GM21737 (cell line): Measurements from ENCODE around the gene PSEN2.
"Not testable (repeated sequence)": the region's sequence is repeated elsewhere in the genome, so short reads cannot be mapped to it uniquely, and the experiment has no call there.

Experiments used
- ATAC-seq: cut with Tn5 transposase; IDR thresholded peaks from one replicate; pipeline ENCODE4 v1.9.1; 2021; ENCODE audit warnings: mild to moderate bottlenecking, moderate library complexity; ENCODE audit not compliant: unreplicated experiment

PSEN2 gene

GRCh38 chr1:226908913-226909312 is 38.5 kb downstream of the PSEN2 start:
- ATAC-seq: no peak

- ATAC-seq: peak; percentile 50
Observed at GRCh38 chr1:226912587-226913176, 42.3 kb downstream of the PSEN2 start.

- peak; percentile 11 for ATAC-seq
Observed at GRCh38 chr1:226915672-226915995, 45.2 kb downstream of the PSEN2 start.

GRCh38 chr1:226916497-226916896 is 46.1 kb downstream of the PSEN2 start:
- no peak for ATAC-seq

- ATAC-seq: no peak
Observed at GRCh38 chr1:226919587-226919986, 49.2 kb downstream of the PSEN2 start.

- no peak for ATAC-seq
Observed at GRCh38 chr1:226919995-226920394, 49.6 kb downstream of the PSEN2 start.

GRCh38 chr1:226920446-226920894 is 50.1 kb downstream of the PSEN2 start:
- no peak for ATAC-seq

- ATAC-seq: no peak
Observed at GRCh38 chr1:226921504-226921903, 51.1 kb downstream of the PSEN2 start.

- not testable (repeated sequence) for ATAC-seq
Observed at GRCh38 chr1:226929260-226930111, 59.1 kb downstream of the PSEN2 start.

- ATAC-seq: no peak
Observed at GRCh38 chr1:226934483-226935237, 64.2 kb downstream of the PSEN2 start.

- no peak for ATAC-seq
Observed at GRCh38 chr1:226937940-226938725, 67.7 kb downstream of the PSEN2 start.

GRCh38 chr1:226938903-226939437 is 68.6 kb downstream of the PSEN2 start:
- ATAC-seq: no peak

GRCh38 chr1:226939438-226940028 is 69.1 kb downstream of the PSEN2 start:
- ATAC-seq: peak; percentile 33

- peak; percentile 96 for ATAC-seq
Observed at GRCh38 chr1:226940029-226940805, 69.8 kb downstream of the PSEN2 start, which contains the start of gene COQ8A. Gene COQ8A, plus strand, starts transcription at chr1:226940294. Its CDS starts 21,092 bp downstream, at chr1:226961386.

- no peak for ATAC-seq
Observed at GRCh38 chr1:226940806-226941067, 70.3 kb downstream of the PSEN2 start.

GRCh38 chr1:226942392-226942791 is 72.0 kb downstream of the PSEN2 start:
- no peak for ATAC-seq

GRCh38 chr1:226943156-226943555 is 72.7 kb downstream of the PSEN2 start:
- no peak for ATAC-seq

- ATAC-seq: no peak
Observed at GRCh38 chr1:226943927-226944326, 73.5 kb downstream of the PSEN2 start.

- ATAC-seq: no peak
Observed at GRCh38 chr1:226945106-226945857, 74.9 kb downstream of the PSEN2 start.
